ENCODE measurements around the gene DCANP1.

The DCANP1 gene

DNA sequence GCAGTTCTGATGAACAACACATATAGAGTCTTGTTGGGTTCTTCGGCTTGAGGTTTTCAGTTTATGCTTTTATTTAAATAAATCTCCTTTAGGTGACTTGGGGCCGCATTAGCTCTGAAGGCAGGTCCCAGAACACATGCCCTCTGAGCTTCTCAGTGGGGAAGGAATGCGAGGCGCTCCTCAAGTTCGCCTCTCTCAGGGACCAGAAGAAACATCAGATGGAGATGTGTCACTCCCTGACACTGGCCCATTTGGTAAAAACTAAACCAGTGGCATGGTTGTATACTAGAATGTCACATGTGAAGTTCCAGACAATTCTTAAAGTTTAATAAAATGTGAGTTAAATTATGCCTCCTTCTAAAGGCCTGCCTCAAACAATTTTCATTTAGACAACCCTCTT, 50.1 kb downstream of the DCANP1 start:
- Histone ChIP-seq H2AK5ac (ENCODE audit: low read depth, low read length) (no peak overlapping the region), H3K36me3 (replicated peaks in 1 of 2; ENCODE audit: control insufficient read depth in 2 of 2, insufficient read depth in 2 of 2, low read length in 2 of 2) (peaks cover 6 to 51% of the 10 kb centered on the region in 2 donors), H3K79me1 (ENCODE audit: low read depth, low read length) (peaks cover 6% of the 10 kb centered on the region), H3K14ac (ENCODE audit: low read length) (no peak overlapping the region), H2BK12ac (ENCODE audit: low read length) (no peak overlapping the region), H3K4me1 (ENCODE audit: control insufficient read depth in 2 of 2, insufficient read depth in 1 of 2, low read depth in 1 of 2, low read length in 2 of 2) (peaks cover 5 to 21% of the 10 kb centered on the region in 2 donors), H3K4ac (ENCODE audit: low read length) (no peak overlapping the region), H2BK5ac (ENCODE audit: low read length) (no peak overlapping the region), H3K27me3 (ENCODE audit: control insufficient read depth in 3 of 3, insufficient read depth in 3 of 3, low read depth in 1 of 3, low read length in 3 of 3) (peaks cover 0 to 17% (median 5%) of the 10 kb centered on the region in 3 experiments), H3K4me3 (ENCODE audit: low read length in 2 of 2) (peak overlapping the region in 1 of 2 donors; percentile 98), H2BK15ac (ENCODE audit: low read length) (no peak overlapping the region), H3K18ac (ENCODE audit: low read length) (no peak overlapping the region), H2BK120ac (ENCODE audit: low read depth, low read length) (no peak overlapping the region), H3K9ac (ENCODE audit: low read depth, low read length, poor library complexity) (no peak overlapping the region), H2AFZ (ENCODE audit: low read length) (no peak overlapping the region), H3K23ac (ENCODE audit: low read depth, low read length, poor library complexity) (no peak overlapping the region), H3K4me2 (ENCODE audit: insufficient read depth, low read length, poor library complexity, severe bottlenecking) (no peak overlapping the region), H4K8ac (ENCODE audit: low read depth, low read length) (no peak overlapping the region), H4K91ac (ENCODE audit: low read depth, low read length, poor library complexity) (no peak overlapping the region), H3K9me3 (replicated peaks in 1 of 2; ENCODE audit: control insufficient read depth in 2 of 2, insufficient read depth in 1 of 2, low read depth in 1 of 2, low read length in 2 of 2) (no peaks in the 10 kb centered on the region), H3K27ac (replicated peaks; ENCODE audit: low read length) (no peak overlapping the region)
- no peak for DNase-seq (ENCODE audit: low spot score)
- WGBS, 2 donors (ENCODE audit: extremely low coverage in 2 of 2, insufficient read length in 2 of 2, insufficient replicate concordance in 1 of 2) = no CpG with 5 or more reads among the region's 5 CpGs

- H2AFZ ChIP-seq (ENCODE audit: low read length) = no peak overlapping the region
- no peak overlapping the region for H3K27ac ChIP-seq (replicated peaks; ENCODE audit: low read length)
- H3K14ac ChIP-seq (ENCODE audit: low read length) = no peak overlapping the region
- H2BK15ac ChIP-seq (ENCODE audit: low read length) = no peak overlapping the region
- no peak overlapping the region for H4K91ac ChIP-seq (ENCODE audit: low read depth, low read length, poor library complexity)
- no peak overlapping the region for H2BK120ac ChIP-seq (ENCODE audit: low read depth, low read length)
- H4K8ac ChIP-seq (ENCODE audit: low read depth, low read length) = no peak overlapping the region
- no peak overlapping the region for H3K23ac ChIP-seq (ENCODE audit: low read depth, low read length, poor library complexity)
- H3K9me3 ChIP-seq (replicated peaks in 1 of 2; ENCODE audit: control insufficient read depth in 2 of 2, insufficient read depth in 1 of 2, low read depth in 1 of 2, low read length in 2 of 2) = no peaks in the 10 kb centered on the region
- H3K4me2 ChIP-seq (ENCODE audit: insufficient read depth, low read length, poor library complexity, severe bottlenecking) = no peak overlapping the region
- no peak for DNase-seq (ENCODE audit: low spot score)
- H3K79me1 ChIP-seq (ENCODE audit: low read depth, low read length) = peaks cover 6% of the 10 kb centered on the region
- H3K36me3 ChIP-seq (replicated peaks in 1 of 2; ENCODE audit: control insufficient read depth in 2 of 2, insufficient read depth in 2 of 2, low read length in 2 of 2) = peaks cover 8 to 56% of the 10 kb centered on the region in 2 donors
- H3K4ac ChIP-seq (ENCODE audit: low read length) = no peak overlapping the region
- no CpG with 5 or more reads among the region's 4 CpGs for WGBS, 2 donors (ENCODE audit: extremely low coverage in 2 of 2, insufficient read length in 2 of 2, insufficient replicate concordance in 1 of 2)
- H3K4me1 ChIP-seq (ENCODE audit: control insufficient read depth in 2 of 2, insufficient read depth in 1 of 2, low read depth in 1 of 2, low read length in 2 of 2) = peaks cover 5 to 25% of the 10 kb centered on the region in 2 donors
- no peak overlapping the region for H3K4me3 ChIP-seq (ENCODE audit: low read length in 2 of 2)
- H2AK5ac ChIP-seq (ENCODE audit: low read depth, low read length) = no peak overlapping the region
- H2BK5ac ChIP-seq (ENCODE audit: low read length) = no peak overlapping the region
- H3K18ac ChIP-seq (ENCODE audit: low read length) = no peak overlapping the region
- no peak overlapping the region for H3K9ac ChIP-seq (ENCODE audit: low read depth, low read length, poor library complexity)
- H3K27me3 ChIP-seq (ENCODE audit: control insufficient read depth in 3 of 3, insufficient read depth in 3 of 3, low read depth in 1 of 3, low read length in 3 of 3) = peaks cover 0 to 17% (median 5%) of the 10 kb centered on the region in 3 experiments
- H2BK12ac ChIP-seq (ENCODE audit: low read length) = no peak overlapping the region
Observed at GRCh38 chr5:135396459-135397055, 50.6 kb downstream of the DCANP1 start.

GRCh38 chr5:135395866-135396265, 51.3 kb downstream of the DCANP1 start:
- Histone ChIP-seq H3K27me3 (ENCODE audit: control insufficient read depth in 3 of 3, insufficient read depth in 3 of 3, low read depth in 1 of 3, low read length in 3 of 3) (peaks cover 0 to 15% (median 5%) of the 10 kb centered on the region in 3 experiments), H2BK5ac (ENCODE audit: low read length) (no peak overlapping the region), H3K4me2 (ENCODE audit: insufficient read depth, low read length, poor library complexity, severe bottlenecking) (no peak overlapping the region), H3K18ac (ENCODE audit: low read length) (no peak overlapping the region), H3K27ac (replicated peaks; ENCODE audit: low read length) (no peak overlapping the region), H3K36me3 (replicated peaks in 1 of 2; ENCODE audit: control insufficient read depth in 2 of 2, insufficient read depth in 2 of 2, low read length in 2 of 2) (peaks cover 8 to 63% of the 10 kb centered on the region in 2 donors), H3K4me3 (ENCODE audit: low read length in 2 of 2) (no peak overlapping the region), H3K14ac (ENCODE audit: low read length) (no peak overlapping the region), H3K9ac (ENCODE audit: low read depth, low read length, poor library complexity) (no peak overlapping the region), H3K4me1 (ENCODE audit: control insufficient read depth in 2 of 2, insufficient read depth in 1 of 2, low read depth in 1 of 2, low read length in 2 of 2) (peaks cover 5 to 30% of the 10 kb centered on the region in 2 donors), H2AFZ (ENCODE audit: low read length) (no peak overlapping the region), H3K79me1 (ENCODE audit: low read depth, low read length) (peaks cover 6% of the 10 kb centered on the region), H3K23ac (ENCODE audit: low read depth, low read length, poor library complexity) (no peak overlapping the region), H4K8ac (ENCODE audit: low read depth, low read length) (no peak overlapping the region), H2BK12ac (ENCODE audit: low read length) (no peak overlapping the region), H3K4ac (ENCODE audit: low read length) (no peak overlapping the region), H3K9me3 (replicated peaks in 1 of 2; ENCODE audit: control insufficient read depth in 2 of 2, insufficient read depth in 1 of 2, low read depth in 1 of 2, low read length in 2 of 2) (no peaks in the 10 kb centered on the region), H2BK15ac (ENCODE audit: low read length) (no peak overlapping the region), H4K91ac (ENCODE audit: low read depth, low read length, poor library complexity) (no peak overlapping the region), H2BK120ac (ENCODE audit: low read depth, low read length) (no peak overlapping the region), H2AK5ac (ENCODE audit: low read depth, low read length) (no peak overlapping the region)
- no CpG with 5 or more reads among the region's 4 CpGs for WGBS, 2 donors (ENCODE audit: extremely low coverage in 2 of 2, insufficient read length in 2 of 2, insufficient replicate concordance in 1 of 2)
- no peak for DNase-seq (ENCODE audit: low spot score)

GRCh38 chr5:135395451-135395850, 51.7 kb downstream of the DCANP1 start:
- H3K9me3 ChIP-seq (replicated peaks in 1 of 2; ENCODE audit: control insufficient read depth in 2 of 2, insufficient read depth in 1 of 2, low read depth in 1 of 2, low read length in 2 of 2) = no peaks in the 10 kb centered on the region
- H2BK120ac ChIP-seq (ENCODE audit: low read depth, low read length) = no peak overlapping the region
- H3K27ac ChIP-seq (replicated peaks; ENCODE audit: low read length) = no peak overlapping the region
- no peak overlapping the region for H2BK12ac ChIP-seq (ENCODE audit: low read length)
- WGBS, 2 donors (ENCODE audit: extremely low coverage in 2 of 2, insufficient read length in 2 of 2, insufficient replicate concordance in 1 of 2) = no CpG with 5 or more reads among the region's 5 CpGs
- H2BK5ac ChIP-seq (ENCODE audit: low read length) = no peak overlapping the region
- no peak overlapping the region for H3K14ac ChIP-seq (ENCODE audit: low read length)
- no peak overlapping the region for H3K18ac ChIP-seq (ENCODE audit: low read length)
- H3K4me3 ChIP-seq (ENCODE audit: low read length in 2 of 2) = no peak overlapping the region
- H2AK5ac ChIP-seq (ENCODE audit: low read depth, low read length) = no peak overlapping the region
- H2AFZ ChIP-seq (ENCODE audit: low read length) = no peak overlapping the region
- H3K79me1 ChIP-seq (ENCODE audit: low read depth, low read length) = peaks cover 6% of the 10 kb centered on the region
- H3K9ac ChIP-seq (ENCODE audit: low read depth, low read length, poor library complexity) = no peak overlapping the region
- H4K8ac ChIP-seq (ENCODE audit: low read depth, low read length) = no peak overlapping the region
- no peak for DNase-seq (ENCODE audit: low spot score)
- no peak overlapping the region for H3K4me2 ChIP-seq (ENCODE audit: insufficient read depth, low read length, poor library complexity, severe bottlenecking)
- peaks cover 4 to 26% of the 10 kb centered on the region in 2 donors for H3K4me1 ChIP-seq (ENCODE audit: control insufficient read depth in 2 of 2, insufficient read depth in 1 of 2, low read depth in 1 of 2, low read length in 2 of 2)
- H3K4ac ChIP-seq (ENCODE audit: low read length) = no peak overlapping the region
- H3K36me3 ChIP-seq (replicated peaks in 1 of 2; ENCODE audit: control insufficient read depth in 2 of 2, insufficient read depth in 2 of 2, low read length in 2 of 2) = peaks cover 8 to 67% of the 10 kb centered on the region in 2 donors
- no peak overlapping the region for H2BK15ac ChIP-seq (ENCODE audit: low read length)
- peaks cover 0 to 11% (median 3%) of the 10 kb centered on the region in 3 experiments for H3K27me3 ChIP-seq (ENCODE audit: control insufficient read depth in 3 of 3, insufficient read depth in 3 of 3, low read depth in 1 of 3, low read length in 3 of 3)
- H4K91ac ChIP-seq (ENCODE audit: low read depth, low read length, poor library complexity) = no peak overlapping the region
- H3K23ac ChIP-seq (ENCODE audit: low read depth, low read length, poor library complexity) = no peak overlapping the region
